ENCODE measurements around the gene BLACAT1.

DNA sequence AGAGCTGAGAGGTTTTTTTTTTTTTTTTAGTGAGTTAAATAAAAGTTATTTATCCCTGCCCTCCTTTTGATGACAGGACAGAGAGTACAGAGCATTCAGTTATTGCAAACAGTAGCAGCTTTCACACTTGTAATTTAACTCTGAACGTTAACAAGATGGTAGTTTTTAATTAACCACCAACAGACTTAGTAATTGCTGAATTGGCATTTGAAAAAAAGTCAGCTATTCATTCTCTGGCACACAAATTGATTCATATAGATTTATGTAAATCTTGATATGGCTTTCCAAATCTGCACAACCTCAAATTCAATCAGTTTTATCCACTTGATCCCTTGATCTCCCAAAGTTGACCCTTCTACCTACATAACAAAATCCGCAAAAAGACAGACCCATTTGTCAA lies 34.9 kb downstream of the BLACAT1 start:
- TF ChIP-seq, protein P1, sequence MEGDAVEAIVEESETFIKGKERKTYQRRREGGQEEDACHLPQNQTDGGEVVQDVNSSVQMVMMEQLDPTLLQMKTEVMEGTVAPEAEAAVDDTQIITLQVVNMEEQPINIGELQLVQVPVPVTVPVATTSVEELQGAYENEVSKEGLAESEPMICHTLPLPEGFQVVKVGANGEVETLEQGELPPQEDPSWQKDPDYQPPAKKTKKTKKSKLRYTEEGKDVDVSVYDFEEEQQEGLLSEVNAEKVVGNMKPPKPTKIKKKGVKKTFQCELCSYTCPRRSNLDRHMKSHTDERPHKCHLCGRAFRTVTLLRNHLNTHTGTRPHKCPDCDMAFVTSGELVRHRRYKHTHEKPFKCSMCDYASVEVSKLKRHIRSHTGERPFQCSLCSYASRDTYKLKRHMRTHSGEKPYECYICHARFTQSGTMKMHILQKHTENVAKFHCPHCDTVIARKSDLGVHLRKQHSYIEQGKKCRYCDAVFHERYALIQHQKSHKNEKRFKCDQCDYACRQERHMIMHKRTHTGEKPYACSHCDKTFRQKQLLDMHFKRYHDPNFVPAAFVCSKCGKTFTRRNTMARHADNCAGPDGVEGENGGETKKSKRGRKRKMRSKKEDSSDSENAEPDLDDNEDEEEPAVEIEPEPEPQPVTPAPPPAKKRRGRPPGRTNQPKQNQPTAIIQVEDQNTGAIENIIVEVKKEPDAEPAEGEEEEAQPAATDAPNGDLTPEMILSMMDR (IDR thresholded peaks at IDR 0.05) = no peak
- TF ChIP-seq POLR2A (IDR thresholded peaks at IDR 0.05) = no peak

Measured in lower leg skin (tissue), 3 donors.